Esophagus (tissue), 2 donors: ENCODE results near the gene BRWD1. TPM values are rescaled to one million over a fixed set of nuclear protein-coding genes. Genes with fewer than 3 reads are reported as not detected.

ENCODE experiments used
- H3K27ac ChIP-seq, 2 donors: one replicate each; pipeline ENCODE4 v1.5.1; 2013; ENCODE audit warnings: low read depth in 2 of 2, mild to moderate bottlenecking in 2 of 2, inconsistent platforms in 1 of 2, low read length in 1 of 2, moderate library complexity in 1 of 2
- H3K27me3 ChIP-seq, 2 donors: one replicate each; pipeline ENCODE4 v1.6.1; 2013; ENCODE audit warnings: low read length in 2 of 2, control low read depth in 1 of 2, mild to moderate bottlenecking in 1 of 2; ENCODE audit not compliant: insufficient read depth in 2 of 2, control insufficient read depth in 1 of 2
- H3K36me3 ChIP-seq, 2 donors: one replicate each; pipeline ENCODE4 v1.6.1; 2013; ENCODE audit warnings: low read length in 1 of 2; ENCODE audit not compliant: control insufficient read depth in 2 of 2, insufficient read depth in 2 of 2
- H3K4me1 ChIP-seq, 2 donors: one replicate each; pipeline ENCODE4 v1.6.1; 2013; ENCODE audit warnings: low read length in 1 of 2; ENCODE audit not compliant: control insufficient read depth in 2 of 2, insufficient read depth in 2 of 2
- H3K4me3 ChIP-seq, 2 donors: one replicate each; pipeline ENCODE4 v1.5.1; 2013; ENCODE audit warnings: low read length in 2 of 2, mild to moderate bottlenecking in 2 of 2, low read depth in 1 of 2, moderate library complexity in 1 of 2
- H3K9me3 ChIP-seq, 2 donors: one replicate each; pipeline ENCODE4 v1.6.1; 2013; ENCODE audit warnings: mild to moderate bottlenecking in 2 of 2, low read depth in 1 of 2, low read length in 1 of 2, moderate library complexity in 1 of 2; ENCODE audit not compliant: control insufficient read depth in 2 of 2, insufficient read depth in 1 of 2
- WGBS, 2 donors: extraction: QIAGEN DNeasy Blood & Tissue Kit; methylation state at CpG; one replicate each; pipeline ENCODE4 v1.1.7; 2013; 5-methylcytosine and 5-hydroxymethylcytosine counted together
- polyA plus RNA-seq, 2 donors: library from polyadenylated mRNA; stranded (reverse); fragments of 200-250 nt; gene quantifications; one replicate each; pipeline ENCODE4 v1.2.3, GENCODE V29; 2013
- donor health status: healthy with polysubstance abuse.
- donor health status: Bipolar disorder and iron deficiency.

Gene BRWD1
- polyA plus RNA-seq, 2 donors, result 7.1 to 8.3 TPM

DNA sequence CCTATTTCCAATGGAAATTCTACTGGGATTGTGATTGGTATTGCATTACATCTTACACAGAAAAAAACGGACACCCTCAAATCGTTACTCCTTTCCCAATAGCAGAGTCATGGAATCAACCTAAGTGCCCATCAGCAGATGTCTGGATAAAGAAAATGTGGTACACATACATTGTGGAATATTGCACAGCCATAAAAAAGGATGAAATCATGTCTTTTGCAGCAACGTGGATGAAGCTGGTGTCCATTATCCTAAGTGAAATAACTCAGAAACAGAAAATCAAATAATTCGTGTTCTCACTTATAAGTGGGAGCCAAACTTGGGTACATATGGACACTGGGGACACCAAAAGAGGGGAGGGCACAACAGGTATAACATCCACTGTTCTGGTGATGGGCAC, 21.2 kb upstream of the BRWD1 start:
- WGBS, 2 donors, result 93 to 96% methylated on average over 4 of the region's 4 CpGs
- Histone ChIP-seq H3K27me3 (no peaks in the 10 kb centered on the region), H3K27ac (no peak overlapping the region), H3K36me3 (no peaks in the 10 kb centered on the region), H3K9me3 (no peaks in the 10 kb centered on the region), H3K4me3 (no peak overlapping the region), H3K4me1 (no peaks in the 10 kb centered on the region)

DNA sequence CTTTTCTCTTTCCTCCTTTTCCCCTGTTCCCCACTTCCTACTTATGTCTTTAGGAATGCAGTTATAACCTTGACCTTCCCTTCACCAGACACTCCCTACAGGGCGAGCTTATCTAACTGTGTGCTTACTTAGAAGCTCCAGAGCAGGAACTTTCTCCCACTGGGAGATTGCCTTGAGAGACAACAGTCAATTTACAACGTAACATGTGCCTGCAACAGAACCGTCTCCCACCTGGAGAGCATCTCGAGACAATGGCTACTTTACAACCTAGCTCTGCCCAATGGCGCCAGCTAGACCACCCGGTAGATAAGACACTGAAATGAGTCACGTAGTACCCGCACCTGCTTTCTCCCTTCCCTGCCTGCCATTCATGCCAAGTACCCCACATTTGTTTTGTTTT, 18.7 kb upstream of the BRWD1 start:
- Histone ChIP-seq H3K4me1 (no peaks in the 10 kb centered on the region), H3K9me3 (no peaks in the 10 kb centered on the region), H3K4me3 (no peak overlapping the region), H3K27ac (no peak overlapping the region), H3K36me3 (no peaks in the 10 kb centered on the region), H3K27me3 (no peaks in the 10 kb centered on the region)
- 71 to 81% methylated on average over 8 of the region's 8 CpGs for WGBS, 2 donors

DNA sequence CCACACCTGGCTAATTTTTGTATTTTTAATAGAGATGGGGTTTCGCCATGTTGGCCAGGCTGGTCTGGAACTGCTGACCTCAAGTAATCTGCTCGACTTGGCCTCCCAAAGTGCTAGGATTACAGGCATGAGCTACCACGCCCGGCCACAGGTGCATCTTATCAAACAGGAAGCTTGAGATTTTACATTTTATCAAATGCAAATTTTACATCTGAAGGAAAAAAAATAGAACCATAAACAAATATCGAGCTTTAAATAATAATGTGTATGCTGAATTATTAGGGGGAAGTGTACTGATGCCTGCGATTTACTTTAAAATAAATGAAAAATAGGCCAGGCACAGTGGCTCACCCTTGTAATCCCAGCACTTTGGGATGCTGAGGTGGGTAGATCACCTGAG, 16.6 kb upstream of the BRWD1 start:
- WGBS, 2 donors, result 80 to 89% methylated on average over 6 of the region's 6 CpGs
- no peak overlapping the region for H3K27ac ChIP-seq
- H3K4me3 ChIP-seq, result no peak overlapping the region
- H3K4me1 ChIP-seq, result no peaks in the 10 kb centered on the region
- no peaks in the 10 kb centered on the region for H3K9me3 ChIP-seq
- no peaks in the 10 kb centered on the region for H3K36me3 ChIP-seq
- H3K27me3 ChIP-seq, result no peaks in the 10 kb centered on the region

- no peaks in the 10 kb centered on the region for H3K4me1 ChIP-seq
- 95 to 98% methylated on average over 7 of the region's 7 CpGs for WGBS, 2 donors
- H3K4me3 ChIP-seq, result no peak overlapping the region
- no peak overlapping the region for H3K27ac ChIP-seq
- H3K27me3 ChIP-seq, result no peaks in the 10 kb centered on the region
- H3K9me3 ChIP-seq, result no peaks in the 10 kb centered on the region
- H3K36me3 ChIP-seq, result no peaks in the 10 kb centered on the region
Observed at GRCh38 chr21:39327727-39328126, 14.3 kb upstream of the BRWD1 start.

- no peaks in the 10 kb centered on the region for H3K27me3 ChIP-seq
- no peak overlapping the region for H3K27ac ChIP-seq
- H3K4me1 ChIP-seq, result no peaks in the 10 kb centered on the region
- 91% methylated on average over 7 of the region's 7 CpGs for WGBS, 2 donors
- no peak overlapping the region for H3K4me3 ChIP-seq
- H3K9me3 ChIP-seq, result no peaks in the 10 kb centered on the region
- H3K36me3 ChIP-seq, result no peaks in the 10 kb centered on the region
Observed at GRCh38 chr21:39326607-39327307, 13.3 kb upstream of the BRWD1 start.

DNA sequence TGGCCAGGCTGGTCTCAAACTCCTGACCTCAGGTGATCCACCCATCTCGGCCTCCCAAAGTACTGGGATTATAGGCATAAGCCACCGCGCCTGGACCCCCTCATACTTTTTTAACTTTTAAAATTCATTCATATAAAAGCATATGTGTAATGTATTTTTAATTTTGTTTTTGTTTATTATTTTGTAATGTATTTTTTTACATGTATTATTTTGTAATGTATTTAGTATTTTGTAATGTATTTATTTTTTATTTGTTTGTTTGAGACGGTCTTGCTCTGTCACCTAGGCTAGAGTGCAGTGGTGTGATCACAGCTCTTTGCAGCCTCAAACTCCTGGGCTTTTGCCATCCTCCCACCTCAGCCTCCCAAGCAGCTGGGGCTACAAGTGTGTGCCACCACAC, 12.0 kb upstream of the BRWD1 start:
- no peak overlapping the region for H3K27ac ChIP-seq
- H3K36me3 ChIP-seq, result no peaks in the 10 kb centered on the region
- 92 to 97% methylated on average over 4 of the region's 4 CpGs for WGBS, 2 donors
- H3K4me3 ChIP-seq, result no peak overlapping the region
- no peaks in the 10 kb centered on the region for H3K9me3 ChIP-seq
- H3K4me1 ChIP-seq, result peaks cover 0 to 2% of the 10 kb centered on the region in 2 donors
- no peaks in the 10 kb centered on the region for H3K27me3 ChIP-seq

DNA sequence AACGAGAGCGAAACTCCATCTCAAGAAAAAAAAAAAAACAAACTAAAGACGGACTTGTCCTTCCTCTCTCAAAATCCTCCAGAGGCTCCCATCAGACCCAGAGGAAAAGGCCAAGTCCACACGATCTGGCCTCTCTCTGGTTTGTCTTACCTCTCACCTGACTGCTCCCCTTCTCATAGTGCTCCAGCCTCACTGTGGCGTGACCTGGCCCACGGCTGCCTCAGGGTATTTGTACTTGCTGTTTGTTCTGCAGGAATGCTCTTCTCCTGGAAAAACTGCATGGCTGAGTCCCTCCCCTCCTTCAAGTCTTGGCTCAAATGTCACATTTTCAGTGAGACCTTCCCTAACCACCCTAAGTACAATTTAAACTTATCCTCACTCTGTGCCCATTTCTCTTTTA, 8.0 kb upstream of the BRWD1 start:
- Histone ChIP-seq H3K9me3 (no peaks in the 10 kb centered on the region), H3K4me3 (no peak overlapping the region), H3K36me3 (no peaks in the 10 kb centered on the region), H3K27ac (no peak overlapping the region), H3K27me3 (no peaks in the 10 kb centered on the region), H3K4me1 (peaks cover 0 to 2% of the 10 kb centered on the region in 2 donors)
- WGBS, 2 donors, result 63 to 74% methylated on average over 6 of the region's 6 CpGs

DNA sequence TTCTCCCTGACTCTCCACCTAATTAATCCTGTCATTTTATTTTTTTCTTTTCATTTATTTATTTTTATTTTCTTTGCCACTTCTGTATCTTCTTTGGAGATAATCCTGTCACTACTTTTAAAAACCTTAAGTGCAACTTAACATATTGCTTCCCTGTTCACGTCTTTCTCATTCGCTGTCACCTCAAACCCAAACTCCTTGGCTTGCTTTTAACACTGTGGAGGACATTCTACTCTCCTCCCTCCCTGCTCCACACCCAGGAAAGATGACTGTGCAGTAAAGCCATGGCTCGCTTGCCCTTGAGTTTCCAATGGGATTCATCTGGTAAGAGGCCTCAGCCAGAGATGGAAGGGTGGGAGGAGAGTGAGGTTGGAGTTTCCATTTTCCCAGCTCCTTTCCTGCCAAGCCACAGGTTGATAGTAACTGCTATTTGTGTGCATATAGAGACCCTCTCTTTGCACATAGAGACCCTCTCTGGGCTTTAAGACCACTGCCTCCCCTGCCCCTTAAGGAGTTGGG, 6.4 kb upstream of the BRWD1 start:
- Histone ChIP-seq H3K4me1 (peaks cover 0 to 2% of the 10 kb centered on the region in 2 donors), H3K27ac (no peak overlapping the region), H3K27me3 (no peaks in the 10 kb centered on the region), H3K9me3 (no peaks in the 10 kb centered on the region), H3K36me3 (no peaks in the 10 kb centered on the region), H3K4me3 (no peak overlapping the region)
- 71 to 83% methylated on average over 3 of the region's 3 CpGs for WGBS, 2 donors

- Histone ChIP-seq H3K36me3 (no peaks in the 10 kb centered on the region), H3K4me3 (no peak overlapping the region), H3K27ac (no peak overlapping the region), H3K9me3 (no peaks in the 10 kb centered on the region), H3K4me1 (peaks cover 0 to 4% of the 10 kb centered on the region in 2 donors), H3K27me3 (no peaks in the 10 kb centered on the region)
- 58 to 59% methylated on average over 6 of the region's 6 CpGs for WGBS, 2 donors
Observed at GRCh38 chr21:39319251-39319756, 5.9 kb upstream of the BRWD1 start.
